Ovary (tissue), 9 donors: ENCODE measurements around the gene TMEM94. TPM values are rescaled to one million over a fixed set of nuclear protein-coding genes. Genes with fewer than 3 reads are reported as not detected.

ENCODE experiments used
- DNase-seq, 5 donors: peaks; one replicate each; pipeline ENCODE4 v3.0.0-alpha.2; 2019 to 2020
- H3K27ac ChIP-seq, 2 donors: fragments of 200-600 bp; one replicate each; pipeline versions ENCODE4 v1.5.1 to v1.8.0; 2019 to 2022
- H3K27me3 ChIP-seq: fragments of 200-600 bp; one replicate; pipeline ENCODE4 v1.8.0; 2022
- H3K36me3 ChIP-seq: fragments of 200-600 bp; sonication (generic); one replicate; pipeline ENCODE4 v1.5.1; 2019
- H3K4me1 ChIP-seq: one replicate; pipeline ENCODE4 v1.8.1; 2013; ENCODE audit warnings: mild to moderate bottlenecking, moderate library complexity; ENCODE audit not compliant: insufficient read depth
- H3K4me3 ChIP-seq: fragments of 200-600 bp; sonication (generic); one replicate; pipeline ENCODE4 v1.5.1; 2017
- H3K9me3 ChIP-seq, 2 donors: fragments of 200-600 bp in 1 of 2; sonication (generic) in 1 of 2; one replicate each; pipeline versions ENCODE4 v1.5.1 to v1.8.1; 2013 to 2019; ENCODE audit warnings: mild to moderate bottlenecking in 1 of 2, moderate library complexity in 1 of 2
- CTCF ChIP-seq, 3 donors: fragments of 450-650 bp in 2 of 3; fragments of 200-600 bp in 1 of 3; IDR thresholded peaks; one replicate each; pipeline versions ENCODE4 v1.5.1 to v1.8.0; 2016 to 2022; ENCODE audit warnings: antibody characterized with exemption in 3 of 3, mild to moderate bottlenecking in 1 of 3
- EP300 ChIP-seq: sonication (generic); formaldehyde crosslinking; IDR thresholded peaks from one replicate; pipeline ENCODE4 v1.6.1; 2017; ENCODE audit warnings: antibody characterized with exemption
- POLR2A ChIP-seq: fragments of 450-650 bp; IDR thresholded peaks from one replicate; pipeline ENCODE4 v1.6.1; 2017; ENCODE audit warnings: antibody characterized with exemption, mild to moderate bottlenecking, moderate library complexity
- WGBS, 3 donors: extraction: QIAGEN DNeasy Blood & Tissue Kit in 1 of 3; methylation state at CpG; one replicate each; pipeline versions ENCODE4 v1.1.5 to v1.1.7; 2013 to 2017; 5-methylcytosine and 5-hydroxymethylcytosine counted together
- intact Hi-C, 4 donors: fragments of 100-400 bp; cut with DNase I; formaldehyde crosslinking; loops; one replicate each; pipeline versions ENCODE4 v1.11.0 to v1.15.1; 2022 to 2023
- polyA plus RNA-seq, 2 donors: library from polyadenylated mRNA; stranded (reverse); fragments of 200-250 nt in 1 of 2; fragments of 350-450 nt in 1 of 2; fragmentation: Illumina TruSeq in 1 of 2; extraction: RNeasy Lipid Tissue Mini Kit (QIAGEN cat#74804) in 1 of 2; gene quantifications; one replicate each; pipeline ENCODE4 v1.2.3, GENCODE V29; 2013 to 2014
- total RNA-seq, 7 donors: library from RNA; depleted of rRNA in 2 of 7; stranded (reverse); fragments of >200 nt in 2 of 7; fragmentation: NEBNext Ultra II Directional in 3 of 7; extraction: Animal tissue kit (Norgen Biotek cat#: 25700) in 3 of 7; gene quantifications; one replicate each; pipeline versions ENCODE4 v1.1.0 to v1.2.4, GENCODE V29; 2016 to 2023
- donor health status: DM: no; HTN: no; CAD: no; lungs with moderate emphysema.
- donor health status: DM: no; HTN: no; CAD: no.
- donor health status: Bipolar disorder and iron deficiency.
- donor health status: DM: yes; HTN: yes; CAD: no.
- donor health status: DM: no; HTN: no; CAD: no.
- donor health status: DM: yes; HTN: yes; CAD: no.

Gene TMEM94
- total and polyA plus RNA-seq, 9 donors = 29.2 to 87.1 (median 73.3) TPM

DNA sequence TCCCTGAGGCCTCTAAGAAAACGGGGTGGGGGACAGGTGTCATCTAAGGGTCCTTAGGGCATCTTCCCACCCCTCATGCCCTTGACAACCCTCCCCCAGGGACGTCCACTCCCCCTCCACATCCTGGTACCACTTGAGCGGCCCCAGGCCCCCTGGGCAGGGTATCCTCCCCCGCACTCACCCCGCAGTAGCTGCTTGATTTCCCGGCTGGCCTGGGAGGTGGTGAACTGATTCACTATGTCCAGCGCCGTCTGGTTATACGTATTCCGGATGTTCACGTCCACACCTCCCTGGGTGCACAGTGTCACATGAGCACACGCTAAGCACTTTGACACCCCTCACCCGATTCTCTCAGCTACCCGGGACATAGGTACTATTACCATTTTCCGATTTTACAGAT is 49.2 kb downstream of the TMEM94 start:
- Histone ChIP-seq H3K9me3 (no peaks in the 10 kb centered on the region), H3K27me3 (no peaks in the 10 kb centered on the region), H3K36me3 (no peaks in the 10 kb centered on the region), H3K4me1 (no peaks in the 10 kb centered on the region), H3K27ac (no peak overlapping the region), H3K4me3 (no peak overlapping the region)
- intact Hi-C loops = no loop called here
- TF ChIP-seq POLR2A (no peak), CTCF (IDR thresholded peaks at IDR 0.05) (no peak), EP300 (no peak)
- DNase-seq = no peak
- 76 to 79% (median 77%) methylated on average over 13 to 15 of the region's 15 CpGs for WGBS, 3 donors

- intact Hi-C loops = no loop called here
- no peak for TF ChIP-seq EP300
- TF ChIP-seq POLR2A = no peak
- TF ChIP-seq CTCF (IDR thresholded peaks at IDR 0.05) = no peak
- Histone ChIP-seq H3K36me3 (no peaks in the 10 kb centered on the region), H3K9me3 (no peaks in the 10 kb centered on the region), H3K4me1 (no peaks in the 10 kb centered on the region), H3K4me3 (no peak overlapping the region), H3K27me3 (no peaks in the 10 kb centered on the region), H3K27ac (no peak overlapping the region)
- DNase-seq = no peak
- WGBS, 3 donors = 85 to 88% (median 87%) methylated on average over 20 to 21 of the region's 21 CpGs
Measured at GRCh38 chr17:75506134-75506533, 49.7 kb downstream of the TMEM94 start.

- Histone ChIP-seq H3K27me3 (no peaks in the 10 kb centered on the region), H3K9me3 (no peaks in the 10 kb centered on the region), H3K4me1 (peaks cover 5% of the 10 kb centered on the region), H3K36me3 (no peaks in the 10 kb centered on the region), H3K4me3 (no peak overlapping the region), H3K27ac (no peak overlapping the region)
- intact Hi-C loops = no loop called here
- 87 to 92% (median 87%) methylated on average over 20 of the region's 20 CpGs for WGBS, 3 donors
- no peak for TF ChIP-seq EP300
- no peak for TF ChIP-seq CTCF (IDR thresholded peaks at IDR 0.05)
- TF ChIP-seq POLR2A = no peak
- DNase-seq = no peak
Measured at GRCh38 chr17:75506888-75507287, 50.5 kb downstream of the TMEM94 start.

DNA sequence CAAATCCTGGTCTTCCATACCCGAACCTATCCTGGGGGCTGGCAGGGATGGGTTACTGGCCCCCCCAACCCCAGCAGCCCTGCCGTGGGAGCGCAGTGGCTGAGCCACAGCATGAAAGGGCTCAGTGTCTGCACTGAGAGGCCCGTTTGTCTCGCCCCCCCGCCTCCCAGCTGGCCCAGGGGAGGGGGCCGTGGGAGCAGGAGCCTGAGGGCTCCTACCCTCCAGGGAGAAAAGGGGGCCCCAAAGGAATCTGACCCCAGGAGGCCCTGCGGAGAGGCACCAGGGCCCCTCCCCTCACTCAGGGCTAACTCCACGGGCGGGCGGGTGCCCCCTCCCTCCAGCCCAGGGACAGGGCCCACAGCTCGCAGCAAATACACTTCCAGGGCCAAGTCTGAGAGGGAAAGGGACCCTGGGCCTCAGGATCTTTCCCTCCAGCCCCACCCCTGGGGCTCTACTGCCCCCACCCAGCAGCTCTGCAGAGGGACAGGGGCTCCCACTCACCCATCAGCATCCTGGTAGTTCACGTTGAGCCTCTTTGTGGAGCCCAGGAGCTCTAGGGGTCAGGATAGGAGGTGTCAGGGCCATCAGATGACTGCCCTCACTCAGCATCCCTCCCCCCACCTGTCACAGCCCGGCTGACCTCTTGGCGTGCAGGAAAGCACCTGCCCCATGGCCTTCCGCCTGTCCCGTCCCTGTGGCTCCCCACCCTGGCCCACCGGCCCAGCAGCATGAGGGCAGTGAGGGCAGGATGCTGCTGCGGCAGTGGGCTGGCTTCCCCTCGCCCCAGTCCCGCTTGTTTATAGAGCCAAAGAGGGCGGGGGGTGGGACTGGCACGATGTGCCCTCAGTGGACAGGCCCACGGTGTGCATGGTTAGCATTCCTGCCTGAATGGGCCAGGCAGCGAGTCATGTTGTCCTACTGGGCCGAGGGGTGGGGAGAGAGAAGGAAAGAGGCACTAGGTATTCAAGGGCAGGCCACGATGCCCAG is 51.6 kb downstream of the TMEM94 start:
- H3K36me3 ChIP-seq = no peaks in the 10 kb centered on the region
- no peak for TF ChIP-seq POLR2A
- TF ChIP-seq EP300 = no peak
- no peak for TF ChIP-seq CTCF (IDR thresholded peaks at IDR 0.05)
- intact Hi-C loops = no loop called here
- no peaks in the 10 kb centered on the region for H3K9me3 ChIP-seq
- H3K4me3 ChIP-seq = no peak overlapping the region
- H3K27ac ChIP-seq = no peak overlapping the region
- peaks cover 7% of the 10 kb centered on the region for H3K4me1 ChIP-seq
- DNase-seq = no peak
- 72 to 76% (median 73%) methylated on average over 18 to 27 of the region's 27 CpGs for WGBS, 3 donors
- no peaks in the 10 kb centered on the region for H3K27me3 ChIP-seq
